ENCODE results near the gene ALDH8A1. TPM values are rescaled to one million over a fixed set of nuclear protein-coding genes. Genes with fewer than 3 reads are reported as not detected.

ALDH8A1 gene
- total RNA-seq, 1 experiment from 2014 or later, result not detected

GRCh38 chr6:134997133-134997995 lies 47.5 kb upstream of the ALDH8A1 start:
- no peak overlapping the region for H3K18ac ChIP-seq (ENCODE audit: insufficient read length, low read depth, low read length)
- H3K4me1 Mint-ChIP-seq, result peaks cover 16 to 19% of the 10 kb centered on the region in 2 experiments
- no peaks in the 10 kb centered on the region for H3K79me2 ChIP-seq (ENCODE audit: insufficient read depth, low read length)
- H2BK12ac ChIP-seq (ENCODE audit: insufficient read length, low read depth, low read length), result no peak overlapping the region
- H4K91ac ChIP-seq (ENCODE audit: insufficient read length, low read depth, low read length), result no peak overlapping the region
- H3K56ac ChIP-seq (ENCODE audit: insufficient read length, low read depth, low read length), result no peak overlapping the region
- H3K9ac ChIP-seq (ENCODE audit: extremely low read depth, insufficient read length, low read length), result no peak overlapping the region
- H3K9me3 Mint-ChIP-seq, result no peaks in the 10 kb centered on the region
- H3K36me3 Mint-ChIP-seq (ENCODE audit: insufficient read depth in 1 of 3, low read depth in 3 of 3), result peaks cover 0 to 18% (median 15%) of the 10 kb centered on the region in 3 experiments; a peak in 5 of 7 replicates
- H3T11ph ChIP-seq (ENCODE audit: low read length), result no peak overlapping the region
- no peaks in the 10 kb centered on the region for H3K27me3 Mint-ChIP-seq (ENCODE audit: low read depth)
- no CpG with 5 or more reads among the region's 9 CpGs for WGBS (ENCODE audit: extremely low coverage, insufficient read length, low lambda C conversion rate)
- H4K8ac ChIP-seq (replicated peaks; ENCODE audit: insufficient read length, low read depth, low read length), result no peak overlapping the region
- no peak overlapping the region for H2AK5ac ChIP-seq (ENCODE audit: insufficient read length, low read length)
- TF ChIP-seq CTCF (conservative IDR thresholded peaks at IDR 0.05), result no peak
- H3K79me1 ChIP-seq (ENCODE audit: insufficient read depth, low read depth, low read length, poor library complexity, severe bottlenecking), result no peaks in the 10 kb centered on the region
- no peak overlapping the region for H2AFZ ChIP-seq (ENCODE audit: low read length)
- H2BK20ac ChIP-seq (ENCODE audit: low read depth, low read length, poor library complexity, severe bottlenecking), result no peak overlapping the region
- peak overlapping the region in 1 of 3 experiments; percentile 54; a peak in 2 of 7 replicates for H3K27ac Mint-ChIP-seq
- no peaks in the 10 kb centered on the region for H3K23me2 ChIP-seq (ENCODE audit: insufficient read length, low read depth, low read length, poor library complexity, severe bottlenecking)
- H3K4ac ChIP-seq (ENCODE audit: low read depth, low read length), result no peak overlapping the region
- no peak overlapping the region for H2BK120ac ChIP-seq (ENCODE audit: low read depth, low read length, poor library complexity, severe bottlenecking)
- H3K23ac ChIP-seq (ENCODE audit: insufficient read length, low read depth, low read length), result no peak overlapping the region
- H4K20me1 ChIP-seq (ENCODE audit: control insufficient read depth, insufficient read depth, insufficient read length), result no peaks in the 10 kb centered on the region
- DNase-seq, result no peak
- H4K5ac ChIP-seq (ENCODE audit: insufficient read length, low read depth, low read length), result no peak overlapping the region
- no peak overlapping the region for H3K27ac ChIP-seq (ENCODE audit: insufficient read length, low read depth, low read length)
- H3K4me2 ChIP-seq (ENCODE audit: insufficient read depth, insufficient read length, low read length), result no peak overlapping the region
- H2BK15ac ChIP-seq (ENCODE audit: low read depth, low read length), result no peak overlapping the region
- no peaks in the 10 kb centered on the region for H3K9me3 ChIP-seq (ENCODE audit: control insufficient read depth, low read depth, low read length)
- no peaks in the 10 kb centered on the region for H3K27me3 ChIP-seq (ENCODE audit: insufficient read depth, low read length)
- H3K4me1 ChIP-seq (ENCODE audit: insufficient read depth, low read length), result no peaks in the 10 kb centered on the region
- no peak overlapping the region for H3K4me3 Mint-ChIP-seq
- H2BK5ac ChIP-seq (ENCODE audit: insufficient read length, low read length), result no peak overlapping the region
- no peak overlapping the region for H3K14ac ChIP-seq (ENCODE audit: insufficient read depth, low read length)
